NCI-H526 (cell line): Measurements from ENCODE around the gene SLIRP.
A peak's percentile ranks its signal among the peaks of the same experiment; 100 is the strongest.
"Not testable (repeated sequence)": the region's sequence is repeated elsewhere in the genome, so short reads cannot be mapped to it uniquely, and the experiment has no call there.

Experiments used
- DNase-seq, 2 experiments: peaks; one replicate each; lab custom pipeline; 2025; lab: John Stamatoyannopoulos, UW

Gene SLIRP

GRCh38 chr14:77707724-77708408 lies at the start of gene SLIRP, which contains the start of gene ALKBH1:
SLIRP (plus strand) TSS chr14:77708103; CDS start chr14:77708112, 9 bp downstream.
ALKBH1 (minus strand) TSS chr14:77708023; CDS start chr14:77708004, 19 bp downstream.
- DNase-seq, result peak; percentile 72 to 92

DNA sequence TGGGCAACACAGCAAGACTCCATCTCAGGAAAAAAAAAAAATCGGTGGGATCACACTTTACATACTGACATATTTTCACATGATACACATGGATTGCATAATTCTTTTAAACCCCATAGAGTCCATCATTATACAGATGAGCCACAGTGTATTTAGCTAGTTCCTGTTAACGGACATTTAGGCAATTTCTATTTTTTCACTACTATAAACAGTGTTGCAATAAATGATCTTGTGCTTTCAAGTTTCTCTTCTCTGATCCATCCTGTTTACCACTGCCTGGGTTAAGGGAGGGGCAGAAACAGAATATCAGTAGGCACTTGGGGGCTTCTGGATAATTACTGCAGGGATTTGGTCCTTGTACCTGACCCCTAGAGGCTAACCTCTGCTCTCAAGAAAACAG lies 48.1 kb upstream of the SLIRP start:
- DNase-seq, result no peak

GRCh38 chr14:77660754-77661153 lies 47.1 kb upstream of the SLIRP start:
- DNase-seq, result peak in 1 of 2 experiments; percentile 6

DNA sequence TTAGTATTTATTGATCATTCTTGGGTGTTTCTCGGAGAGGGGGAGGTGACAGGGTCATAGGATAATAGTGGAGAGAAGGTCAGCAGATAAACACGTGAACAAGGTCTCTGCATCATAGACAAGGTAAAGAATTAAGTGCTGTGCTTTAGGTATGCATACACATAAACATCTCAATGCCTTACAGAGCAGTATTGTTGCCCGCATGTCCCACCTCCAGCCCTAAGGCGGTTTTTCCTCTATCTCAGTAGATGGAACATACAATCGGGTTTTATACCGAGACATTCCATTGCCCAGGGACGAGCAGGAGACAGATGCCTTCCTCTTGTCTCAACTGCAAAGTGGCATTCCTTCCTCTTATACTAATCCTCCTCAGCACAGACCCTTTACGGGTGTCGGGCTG lies 46.3 kb upstream of the SLIRP start:
- not testable (repeated sequence) for DNase-seq

- DNase-seq, result no peak
Observed at GRCh38 chr14:77663293-77663692, 44.6 kb upstream of the SLIRP start.

GRCh38 chr14:77667331-77667730 lies 40.6 kb upstream of the SLIRP start:
- DNase-seq, result no peak

DNA sequence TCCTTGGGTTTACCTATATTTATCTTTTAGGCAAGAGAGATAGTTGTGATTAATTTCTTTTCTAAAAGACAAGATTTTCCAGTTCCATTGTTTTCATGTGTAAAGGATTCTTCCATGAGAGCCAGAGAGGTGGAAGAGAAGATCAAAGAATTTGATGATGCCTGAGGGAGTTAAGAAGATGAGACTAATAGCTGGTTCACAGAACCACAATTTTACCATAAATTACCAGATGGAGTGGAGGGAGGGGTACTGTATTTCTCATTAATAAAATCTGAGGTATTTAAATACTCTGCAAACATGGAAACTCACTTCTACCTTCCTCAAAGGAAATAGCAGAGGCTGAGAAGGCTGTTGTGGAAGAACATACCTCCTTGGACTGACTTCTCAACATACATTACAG lies 34.7 kb upstream of the SLIRP start:
- DNase-seq, result no peak

GRCh38 chr14:77674931-77675330 lies 33.0 kb upstream of the SLIRP start:
- DNase-seq, result no peak

DNA sequence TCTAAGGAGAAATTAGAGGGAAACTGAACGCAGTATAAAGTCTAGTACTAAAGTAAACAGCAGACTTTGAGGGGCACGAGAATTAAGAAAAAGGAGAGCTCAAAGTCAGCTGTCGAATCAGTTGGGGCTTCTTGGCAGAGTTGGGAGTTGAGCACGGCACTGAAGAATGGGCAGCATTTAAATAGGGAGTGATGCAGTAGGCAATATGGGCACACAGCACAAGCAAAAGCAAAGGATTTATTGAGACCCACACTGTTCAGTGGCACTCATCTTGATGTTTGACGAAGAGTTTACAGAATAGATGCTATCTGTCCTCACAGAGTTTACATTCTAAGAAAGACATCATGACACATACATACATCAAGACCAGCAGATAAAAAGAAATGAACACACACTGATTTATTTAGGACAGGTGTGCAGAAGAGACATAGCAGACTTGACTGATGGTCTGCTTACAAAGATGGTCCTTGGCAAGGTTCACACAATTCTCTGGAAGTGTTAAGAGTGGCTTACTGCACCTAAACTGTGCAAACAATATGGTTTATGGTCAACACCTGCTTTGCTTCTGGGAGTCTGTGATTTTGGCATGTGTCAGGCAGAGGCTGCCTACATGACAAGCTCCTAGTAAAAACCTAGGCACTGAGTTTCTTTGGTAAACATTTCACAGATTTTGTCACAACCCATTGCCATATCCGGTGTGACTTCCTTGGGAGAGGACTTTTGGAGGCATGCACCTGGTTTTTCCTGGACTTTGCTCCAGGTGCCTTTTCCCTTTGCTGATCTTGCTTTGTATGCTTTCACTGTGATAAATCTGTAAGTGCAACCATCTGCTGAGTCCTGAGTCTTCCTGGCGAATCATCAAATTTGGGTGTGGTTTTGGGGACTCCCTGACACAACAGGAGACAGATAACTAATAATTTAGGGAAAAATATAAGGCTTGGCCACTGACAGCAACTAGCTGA lies 26.4 kb upstream of the SLIRP start:
- no peak for DNase-seq

- no peak for DNase-seq
Observed at GRCh38 chr14:77682158-77682553, 25.7 kb upstream of the SLIRP start.

- no peak for DNase-seq
Observed at GRCh38 chr14:77691259-77691658, 16.6 kb upstream of the SLIRP start.

DNA sequence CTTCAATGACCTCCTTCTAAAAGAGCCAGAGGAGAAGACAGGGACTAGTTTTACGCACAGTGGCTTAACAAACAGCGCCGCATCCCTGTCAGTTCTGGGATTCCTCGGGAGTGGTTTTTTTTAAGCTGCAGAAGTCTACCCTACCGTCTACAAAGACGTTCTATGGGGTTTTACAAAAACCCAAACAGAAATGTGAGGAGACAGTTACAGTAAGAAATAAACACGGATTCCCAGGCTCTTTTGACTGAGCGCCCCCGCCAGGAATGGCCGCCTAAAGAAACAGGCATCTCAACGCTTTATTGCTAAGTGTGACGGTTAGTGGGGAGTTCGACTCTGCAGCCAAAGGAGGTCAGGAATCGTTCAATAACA lies 564 bp upstream of the SLIRP start:
- peak in 1 of 2 experiments; percentile 36 for DNase-seq

DNA sequence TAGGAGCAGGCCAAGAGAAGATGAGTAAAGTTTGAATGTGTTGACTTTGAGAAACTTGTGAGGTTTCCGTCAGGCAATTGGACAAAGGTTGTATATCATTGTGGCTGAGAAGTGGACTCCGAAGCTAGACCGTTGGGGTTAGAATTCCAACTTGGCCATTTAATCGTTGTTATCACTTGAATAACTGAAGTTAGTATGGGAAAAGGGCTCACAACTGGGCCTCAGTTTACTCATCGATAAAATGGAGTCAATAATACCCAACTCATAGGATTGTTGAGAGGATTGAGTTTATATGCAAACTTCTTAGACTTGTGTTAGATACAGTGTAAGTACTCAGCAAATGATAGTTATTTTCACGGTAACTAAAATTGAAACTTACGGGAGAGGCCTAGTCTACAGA lies 846 bp downstream of the SLIRP start:
- no peak for DNase-seq

DNA sequence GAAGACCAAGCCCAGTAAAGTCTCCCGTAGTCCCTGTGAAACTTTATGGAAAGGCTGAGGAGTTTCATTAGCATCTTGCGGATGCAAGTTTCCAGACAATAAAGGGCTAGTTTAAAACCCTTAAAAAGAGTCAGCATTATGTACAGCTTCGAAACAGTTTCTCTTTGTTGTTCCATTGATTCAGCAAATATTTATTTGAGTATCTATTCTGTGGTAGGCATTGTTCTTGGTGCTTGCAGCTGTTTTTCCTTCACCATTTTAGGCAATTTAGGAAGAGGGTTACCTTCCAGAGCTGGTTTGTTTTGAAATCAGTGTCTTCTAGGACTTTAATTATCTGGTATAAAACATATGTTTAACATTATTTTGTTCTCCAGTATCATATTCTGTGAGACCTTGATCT lies 1.5 kb downstream of the SLIRP start:
- no peak for DNase-seq

DNA sequence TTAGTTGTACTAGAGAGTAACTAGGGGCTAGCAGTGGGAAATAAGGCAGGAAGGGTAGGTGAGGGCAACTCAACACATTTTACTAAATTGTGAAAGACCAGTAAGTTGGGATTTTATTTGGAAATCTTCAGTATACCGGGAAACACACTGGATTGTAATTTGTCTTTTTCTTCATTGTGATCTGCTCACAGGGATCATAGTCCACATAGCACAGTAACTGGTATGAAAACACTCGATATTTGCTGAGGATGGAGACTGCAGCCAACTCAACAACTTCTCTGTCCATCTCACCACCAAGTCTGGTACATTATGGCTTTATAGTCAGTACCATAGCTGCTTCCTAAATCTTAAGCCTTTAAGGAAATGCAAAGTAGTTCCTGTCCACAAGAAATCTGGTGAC lies 2.5 kb downstream of the SLIRP start:
- no peak for DNase-seq

GRCh38 chr14:77714926-77715325 lies 7.0 kb downstream of the SLIRP start:
- DNase-seq, result no peak

GRCh38 chr14:77717608-77718305 lies 9.9 kb downstream of the SLIRP start:
- no peak for DNase-seq

DNA sequence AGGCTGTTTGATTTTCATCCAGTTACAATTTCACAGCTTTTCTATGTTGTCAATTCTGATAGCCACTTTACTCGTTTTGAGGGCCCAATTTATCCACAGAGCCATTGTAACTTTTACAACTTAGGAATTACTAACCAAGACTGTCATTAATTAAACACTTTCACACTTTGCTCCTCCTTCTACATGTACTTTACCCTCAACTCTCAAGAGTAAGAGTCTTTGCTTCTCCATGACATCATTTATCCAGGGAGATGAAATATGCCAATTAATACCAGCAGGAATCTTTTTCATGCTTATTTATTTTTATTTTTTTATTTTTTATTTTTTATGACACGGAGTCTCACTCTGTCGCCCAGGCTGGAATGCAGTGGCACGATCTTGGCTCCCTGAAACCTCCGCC lies 13.5 kb downstream of the SLIRP start:
- DNase-seq, result no peak

GRCh38 chr14:77722301-77722700 lies 14.4 kb downstream of the SLIRP start:
- DNase-seq, result no peak

DNA sequence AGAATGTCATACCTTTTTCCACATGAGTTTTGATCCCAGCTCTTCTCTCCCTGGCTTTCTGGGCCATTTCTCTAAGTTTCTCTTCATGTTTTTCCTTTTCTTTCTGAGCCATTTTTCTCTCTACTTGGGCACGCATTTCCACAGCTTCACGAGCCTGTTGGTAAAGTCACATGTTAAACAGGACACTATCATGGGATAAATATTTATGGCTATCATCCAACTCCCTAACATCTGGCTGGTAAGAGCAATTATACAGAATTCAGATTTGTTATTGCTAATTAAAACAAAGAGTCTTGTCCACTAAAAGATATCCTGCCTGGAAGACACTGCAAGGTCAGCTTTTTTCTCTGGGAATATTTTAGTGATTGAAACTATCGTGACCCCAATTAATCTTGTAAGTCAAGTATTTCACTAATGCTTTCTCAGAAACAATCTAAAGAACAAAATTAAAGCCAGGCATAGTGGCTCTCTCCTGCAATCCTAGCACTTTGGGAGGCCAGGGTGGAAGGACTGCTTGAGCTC lies 23.1 kb downstream of the SLIRP start:
- no peak for DNase-seq

GRCh38 chr14:77738559-77739250 lies 30.8 kb downstream of the SLIRP start:
- no peak for DNase-seq

GRCh38 chr14:77741438-77741837 lies 33.5 kb downstream of the SLIRP start:
- no peak for DNase-seq
